GM21737 (cell line): ENCODE data around the gene CENPQ.

ENCODE experiments used
- ATAC-seq: cut with Tn5 transposase; IDR thresholded peaks from one replicate; pipeline ENCODE4 v1.9.1; 2021; ENCODE audit warnings: mild to moderate bottlenecking, moderate library complexity; ENCODE audit not compliant: unreplicated experiment

The CENPQ gene

DNA sequence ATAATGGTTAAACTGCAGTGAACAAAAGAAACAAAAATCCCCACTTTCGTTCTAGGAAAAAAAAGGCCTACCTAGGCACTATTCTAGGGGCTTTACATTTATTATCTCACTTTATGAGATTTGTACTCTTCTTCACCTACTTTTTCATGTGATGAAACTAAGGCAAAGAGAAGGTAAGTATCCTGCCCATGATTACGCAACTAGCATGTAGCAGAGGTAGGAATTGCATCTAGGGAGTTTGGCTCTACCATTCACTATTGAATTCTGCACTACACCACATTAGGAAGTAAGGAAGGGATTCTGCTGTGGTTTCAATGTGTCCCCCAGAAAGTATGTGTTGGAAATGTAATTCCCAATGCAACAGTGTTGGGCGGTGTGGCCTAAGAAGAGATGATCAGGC, 75.9 kb downstream of the CENPQ start:
- ATAC-seq, result no peak

DNA sequence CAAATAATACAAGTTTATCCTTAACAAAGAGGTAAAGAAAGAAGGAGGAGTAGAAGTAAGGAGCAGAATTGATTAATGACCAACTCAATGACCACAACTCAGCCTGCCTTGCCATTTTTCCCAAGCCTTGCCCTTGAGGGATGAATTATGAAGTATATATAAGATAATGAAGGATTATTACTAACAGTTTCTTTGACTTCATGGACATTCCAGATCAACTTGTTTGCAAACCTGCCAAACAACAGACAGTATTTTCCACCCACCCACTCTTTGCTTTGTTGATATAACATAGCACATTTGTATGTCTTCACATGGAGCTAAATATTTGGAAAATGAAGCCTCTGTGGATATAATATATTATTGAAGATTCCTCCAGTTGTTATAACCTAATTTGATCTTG, 77.4 kb downstream of the CENPQ start:
- no peak for ATAC-seq

- no peak for ATAC-seq
Observed at GRCh38 chr6:49541210-49541724, 78.1 kb downstream of the CENPQ start.

DNA sequence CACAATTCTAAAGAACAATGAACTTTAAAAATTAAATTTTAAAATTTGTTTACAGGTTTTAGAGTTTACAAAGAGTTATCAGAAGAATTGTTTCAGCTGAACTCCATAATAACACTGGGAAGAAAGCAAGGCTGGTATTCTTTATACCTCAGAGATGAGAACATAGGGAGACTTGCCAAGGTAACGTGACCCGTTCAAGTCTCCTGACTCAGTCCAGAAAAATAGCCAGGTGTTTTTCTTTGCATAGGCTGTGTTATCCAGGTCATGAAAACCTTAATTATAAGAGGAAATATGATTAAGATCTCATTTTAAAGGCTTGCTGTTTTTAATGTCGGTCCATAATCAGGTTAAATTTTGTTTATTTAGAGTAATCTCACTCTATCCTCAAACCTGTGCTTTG, 78.8 kb downstream of the CENPQ start:
- no peak for ATAC-seq
